HG03439 (cell line): ENCODE measurements around the gene ANKRD52.
"Not testable (repeated sequence)": the region's sequence is repeated elsewhere in the genome, so short reads cannot be mapped to it uniquely, and the experiment has no call there.

Source experiments
- ATAC-seq: cut with Tn5 transposase; IDR thresholded peaks from one replicate; pipeline ENCODE4 v1.9.1; 2021; ENCODE audit warnings: mild to moderate bottlenecking, moderate library complexity; ENCODE audit not compliant: unreplicated experiment

ANKRD52 gene

GRCh38 chr12:56258068-56258819 lies at the start of gene ANKRD52:
TSS of gene ANKRD52 (minus strand) at chr12:56258384. CDS start at chr12:56258269, 115 bp downstream.
- peak; percentile 87 for ATAC-seq

GRCh38 chr12:56307221-56307965 lies 49.2 kb upstream of the ANKRD52 start:
- no peak for ATAC-seq

- ATAC-seq: no peak
Measured at GRCh38 chr12:56304872-56305590, 46.8 kb upstream of the ANKRD52 start.

DNA sequence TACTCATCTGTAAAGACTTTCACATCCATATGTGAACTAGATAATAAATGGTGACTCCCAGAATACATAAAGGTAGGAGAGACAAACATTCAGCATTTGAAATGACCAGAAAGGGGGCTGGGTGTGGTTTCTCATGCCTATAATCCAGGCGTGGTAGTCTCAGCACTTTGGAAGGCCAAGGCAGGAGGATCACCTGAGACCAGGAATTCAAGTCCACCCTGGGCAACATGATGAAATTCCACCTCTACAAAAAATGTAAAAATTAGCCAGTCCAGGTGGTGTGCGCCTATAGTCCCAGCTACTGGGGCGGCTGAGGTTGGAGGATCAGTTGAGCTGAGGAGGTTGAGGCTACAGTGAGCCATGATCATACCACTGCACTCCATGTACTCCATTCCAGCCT lies 46.1 kb upstream of the ANKRD52 start:
- ATAC-seq: no peak

DNA sequence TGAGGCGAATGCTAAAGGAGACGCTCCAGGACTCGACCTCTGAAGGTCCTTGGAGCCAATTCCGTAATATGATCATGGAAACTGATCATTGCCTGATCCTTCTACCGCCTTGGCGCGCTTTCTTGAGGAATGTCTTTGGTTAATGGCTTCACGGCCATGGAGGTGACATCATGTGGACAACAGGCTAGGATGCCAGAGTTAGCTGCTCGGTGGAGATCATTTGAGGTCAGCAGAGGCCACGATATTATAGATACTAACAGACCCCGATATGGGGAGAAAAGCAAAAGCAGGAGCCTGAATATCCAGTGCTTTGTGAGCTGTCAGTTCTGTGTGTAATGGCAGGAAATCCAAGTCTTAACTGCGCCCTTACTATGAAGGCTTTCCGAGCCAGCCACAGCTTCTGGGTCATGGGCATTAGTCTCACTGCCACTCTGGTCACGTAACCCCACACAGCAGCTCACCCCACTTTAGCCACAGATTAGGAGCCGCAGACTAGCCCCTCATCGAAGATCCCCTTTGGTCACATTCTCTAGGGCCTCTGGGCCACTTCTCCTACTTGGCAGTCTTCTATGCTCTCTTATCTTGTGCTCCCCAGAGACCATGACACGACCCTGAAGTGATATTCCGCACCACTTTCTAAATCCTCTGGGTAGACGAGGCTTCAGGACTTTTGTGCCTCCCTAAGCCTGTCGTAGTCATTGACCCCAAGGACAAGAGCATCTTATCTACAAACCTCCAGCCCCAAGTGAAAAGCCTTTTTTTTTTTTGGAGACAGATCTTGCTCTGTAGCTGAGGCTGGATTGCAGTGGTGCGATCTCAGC lies 42.7 kb upstream of the ANKRD52 start:
- ATAC-seq: no peak

- peak; percentile 87 for ATAC-seq
Measured at GRCh38 chr12:56299853-56300643, 41.9 kb upstream of the ANKRD52 start, which contains the start of gene CS. TSS of gene CS (minus strand) at chr12:56300330. CDS start at chr12:56300201, 129 bp downstream.

GRCh38 chr12:56299308-56299852 lies 41.2 kb upstream of the ANKRD52 start:
- ATAC-seq: peak; percentile 3

GRCh38 chr12:56298828-56299227 lies 40.6 kb upstream of the ANKRD52 start:
- ATAC-seq: no peak

DNA sequence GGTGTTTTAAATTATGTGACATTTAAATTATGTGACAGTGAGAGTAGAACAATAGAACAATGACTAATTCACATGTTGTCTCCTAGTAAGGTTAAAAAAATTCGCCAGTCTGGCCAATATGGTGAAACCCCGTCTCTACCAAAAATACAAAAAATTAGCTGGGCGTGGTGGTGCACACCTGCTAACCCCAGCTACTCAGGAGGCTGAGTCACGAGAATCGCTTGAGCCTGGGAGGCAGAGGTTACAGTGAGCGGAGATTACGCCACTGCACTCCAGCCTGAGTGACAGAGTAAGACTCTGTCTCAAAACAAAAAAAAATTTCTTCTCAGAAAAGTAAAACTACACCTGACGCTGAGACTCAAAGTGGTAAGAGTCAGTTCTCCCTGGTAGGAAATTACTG lies 39.2 kb upstream of the ANKRD52 start:
- ATAC-seq: no peak

DNA sequence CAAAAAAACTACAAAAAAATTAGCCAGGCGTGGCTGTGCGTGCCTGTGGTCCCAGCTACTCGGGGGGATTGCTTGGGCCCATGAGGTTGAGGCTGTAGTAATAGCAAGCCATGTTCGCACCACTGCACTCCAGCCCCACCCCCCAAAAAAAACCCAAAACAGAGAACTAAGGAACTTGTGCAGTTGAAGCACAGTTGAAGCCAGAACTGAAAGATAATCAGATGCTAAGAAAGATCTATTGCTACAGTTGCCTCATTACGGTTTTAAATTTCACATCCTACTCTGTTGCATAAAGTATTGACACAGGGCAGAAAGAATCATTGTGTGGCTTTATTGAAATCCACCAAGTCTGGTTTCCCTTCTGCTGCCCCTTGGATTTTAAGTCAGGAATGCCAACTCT lies 38.1 kb upstream of the ANKRD52 start:
- no peak for ATAC-seq

DNA sequence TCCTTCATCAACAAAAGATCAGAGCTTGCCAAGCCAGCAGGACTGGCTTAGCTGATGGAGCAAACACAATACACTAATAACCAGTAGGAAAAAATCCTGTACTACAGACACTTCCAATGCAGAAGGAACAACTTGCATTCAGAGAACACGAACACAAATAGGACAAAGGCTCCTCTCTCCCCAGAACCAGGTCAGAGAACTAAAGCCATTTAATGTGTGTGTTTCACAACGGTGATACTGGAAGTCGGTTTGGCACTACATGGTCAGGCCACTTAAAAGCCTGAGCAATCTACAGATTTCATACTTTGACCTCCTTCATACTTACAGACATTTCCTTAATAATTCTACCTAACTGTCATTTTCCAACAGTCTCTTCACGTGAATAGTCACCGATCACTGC lies 35.6 kb upstream of the ANKRD52 start:
- no peak for ATAC-seq

- ATAC-seq: no peak
Measured at GRCh38 chr12:56288705-56289387, 30.7 kb upstream of the ANKRD52 start.

- ATAC-seq: no peak
Measured at GRCh38 chr12:56286044-56286830, 28.1 kb upstream of the ANKRD52 start.

- not testable (repeated sequence) for ATAC-seq
Measured at GRCh38 chr12:56284263-56284662, 26.1 kb upstream of the ANKRD52 start.

GRCh38 chr12:56282579-56282978 lies 24.4 kb upstream of the ANKRD52 start:
- ATAC-seq: no peak

DNA sequence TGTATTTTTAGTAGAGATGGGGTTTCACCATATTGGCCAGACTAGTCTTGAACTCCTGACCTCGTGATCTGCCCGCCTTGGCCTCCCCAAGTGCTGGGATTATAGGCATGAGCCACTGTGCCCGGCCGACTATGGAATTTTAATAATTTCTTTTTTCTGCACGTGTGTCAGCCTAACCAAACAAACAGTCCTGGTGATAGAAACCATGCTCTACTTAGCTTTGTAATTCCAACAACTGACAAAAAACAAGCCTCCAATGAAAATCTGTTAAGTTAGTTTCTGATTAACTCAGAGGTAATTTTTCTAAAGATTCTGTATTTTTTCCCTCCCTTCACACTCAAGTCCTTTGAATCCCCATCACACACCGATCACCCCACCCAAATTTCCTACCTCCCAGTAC lies 23.8 kb upstream of the ANKRD52 start:
- no peak for ATAC-seq

DNA sequence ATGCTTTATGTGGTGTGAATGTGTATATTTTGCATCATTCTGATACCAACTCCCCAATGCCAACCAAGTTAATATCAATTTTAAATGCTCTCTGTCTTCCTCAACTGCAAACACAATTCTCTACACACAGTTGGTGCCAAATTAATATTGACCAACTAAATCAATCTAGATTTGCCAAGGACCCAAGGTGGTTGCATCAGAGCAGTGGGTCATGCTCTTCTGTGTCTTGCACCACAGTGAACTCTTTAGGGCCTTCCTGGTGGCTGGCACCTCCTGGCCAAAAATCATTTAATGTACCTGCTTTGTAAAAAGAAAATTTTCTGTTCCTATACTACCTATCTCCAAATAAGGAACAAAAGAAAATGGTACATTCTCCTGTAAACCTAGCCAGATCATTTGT lies 22.7 kb upstream of the ANKRD52 start:
- no peak for ATAC-seq

GRCh38 chr12:56278905-56279304 lies 20.7 kb upstream of the ANKRD52 start:
- no peak for ATAC-seq
